HG03565 (cell line): ENCODE data around the gene IVD.

Source experiments
- ATAC-seq: cut with Tn5 transposase; IDR thresholded peaks from one replicate; pipeline ENCODE4 v1.9.1; 2021; ENCODE audit warnings: mild to moderate bottlenecking, moderate library complexity; ENCODE audit not compliant: unreplicated experiment

Gene IVD

DNA sequence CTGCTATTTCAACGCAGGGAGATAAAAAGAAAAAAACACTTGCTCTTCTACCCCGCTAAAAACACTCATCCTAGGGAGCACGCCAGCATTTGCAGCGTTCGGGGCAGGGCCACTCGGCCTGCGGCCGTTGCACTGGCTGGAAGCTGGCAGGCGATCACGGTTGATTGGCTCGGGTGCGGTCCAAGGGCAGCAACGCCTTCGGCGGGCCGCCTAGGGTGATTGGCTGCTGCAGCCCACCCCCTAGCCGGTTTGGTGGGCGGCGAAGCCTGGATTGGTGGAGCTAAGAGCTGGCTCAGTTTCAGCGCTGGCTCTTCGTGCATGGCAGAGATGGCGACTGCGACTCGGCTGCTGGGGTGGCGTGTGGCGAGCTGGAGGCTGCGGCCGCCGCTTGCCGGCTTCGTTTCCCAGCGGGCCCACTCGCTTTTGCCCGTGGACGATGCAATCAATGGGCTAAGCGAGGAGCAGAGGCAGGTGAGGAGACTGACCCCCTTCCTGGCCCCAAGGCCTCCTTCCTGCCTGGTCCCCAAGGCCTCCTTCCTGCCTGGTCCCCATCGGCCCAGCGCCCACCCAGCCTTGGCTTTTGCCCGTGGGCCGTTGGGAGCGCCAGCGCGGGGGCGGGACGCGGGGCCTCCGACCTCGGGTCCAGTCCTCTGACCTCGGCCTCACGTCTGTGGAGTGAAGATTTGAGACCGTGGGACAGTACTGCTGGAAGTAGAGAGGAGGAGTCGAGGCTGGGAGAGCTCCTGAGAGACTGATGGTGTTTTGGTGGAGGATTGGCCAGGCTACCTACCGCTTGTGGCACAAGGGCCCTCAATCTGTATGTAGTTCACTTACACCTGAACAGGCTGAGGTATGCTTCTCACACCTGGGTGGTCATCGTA, at the start of gene IVD:
Gene IVD, plus strand, starts transcription at position 295 of the 881 bp plus-strand sequence. Its CDS starts 33 bp downstream, at position 328.
- peak; percentile 83 for ATAC-seq

DNA sequence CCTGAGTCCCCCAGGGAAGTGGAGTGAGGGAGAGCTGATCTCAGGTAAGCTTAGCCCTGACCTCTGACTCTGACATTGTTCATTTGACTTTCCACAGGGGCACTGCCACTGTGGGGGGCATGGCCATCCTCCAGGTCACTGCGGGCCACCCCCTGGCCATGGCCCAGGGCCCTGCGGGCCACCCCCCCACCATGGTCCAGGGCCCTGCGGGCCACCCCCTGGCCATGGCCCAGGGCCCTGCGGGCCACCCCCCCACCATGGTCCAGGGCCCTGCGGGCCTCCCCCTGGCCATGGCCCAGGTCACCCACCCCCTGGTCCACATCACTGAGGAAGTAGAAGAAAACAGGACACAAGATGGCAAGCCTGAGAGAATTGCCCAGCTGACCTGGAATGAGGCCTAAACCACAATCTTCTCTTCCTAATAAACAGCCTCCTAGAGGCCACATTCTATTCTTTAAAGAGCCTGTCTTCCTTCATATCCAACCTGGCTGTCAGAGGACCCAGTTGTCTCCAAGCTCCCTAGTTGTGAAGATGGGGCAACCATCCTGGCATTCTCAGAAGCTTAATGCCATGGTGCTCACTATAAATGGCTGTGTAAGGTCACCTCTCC, 49.5 kb upstream of the IVD start:
- ATAC-seq = no peak

DNA sequence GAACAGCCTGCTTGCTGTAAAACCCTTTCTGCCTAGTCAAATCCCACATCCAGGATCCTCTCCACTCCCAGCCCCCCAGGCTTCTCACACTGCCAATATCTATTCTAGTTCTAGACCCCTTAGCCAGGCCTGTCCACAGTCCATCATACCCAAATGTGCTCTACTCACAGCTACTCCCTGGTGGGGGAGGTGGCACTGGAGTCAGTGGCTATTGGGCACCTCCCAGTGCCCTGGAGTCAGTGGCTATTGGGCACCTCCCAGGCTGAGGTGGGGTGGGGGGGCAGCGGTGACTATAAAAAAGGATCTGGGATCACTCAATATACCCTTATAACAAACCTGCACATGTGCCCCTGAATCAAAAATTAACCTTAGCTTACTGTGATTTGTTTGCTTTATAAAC, 48.3 kb upstream of the IVD start:
- ATAC-seq = no peak

DNA sequence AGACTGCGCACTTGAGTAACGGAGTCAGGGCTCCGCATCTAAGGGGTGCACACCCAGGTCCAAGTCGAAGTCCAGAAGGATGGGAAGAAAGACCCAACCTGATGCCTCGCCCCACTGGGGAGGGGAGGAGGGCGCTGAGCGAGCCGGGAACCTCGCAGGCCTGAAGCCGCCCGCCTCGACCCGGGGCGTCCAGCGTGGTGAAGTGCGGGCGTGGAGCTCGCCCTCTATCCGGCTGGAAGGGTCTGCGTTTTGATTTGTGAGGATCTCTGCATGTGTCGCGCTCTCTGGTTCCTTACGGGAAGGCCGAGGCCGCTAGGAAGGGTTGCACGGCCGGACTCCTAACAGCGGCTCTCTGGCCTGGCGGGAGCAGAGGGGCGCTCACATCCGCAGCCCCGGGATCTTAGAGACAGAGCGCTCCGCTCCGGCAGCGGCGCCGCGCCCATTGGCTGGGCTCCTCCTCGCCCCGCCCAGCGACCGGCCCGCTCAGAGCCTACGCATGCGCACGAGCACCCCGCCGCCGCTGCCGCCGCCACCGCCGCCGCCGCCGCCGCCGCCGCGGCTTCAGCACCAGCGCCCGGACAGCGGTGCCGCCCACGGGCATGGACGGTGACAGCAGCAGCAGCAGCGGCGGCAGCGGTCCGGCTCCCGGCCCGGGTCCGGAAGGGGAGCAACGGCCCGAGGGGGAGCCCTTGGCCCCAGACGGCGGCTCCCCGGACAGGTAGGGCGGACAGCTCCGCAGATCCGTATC, 47.7 kb upstream of the IVD start, which contains the start of gene DISP2:
Gene DISP2, plus strand, starts transcription at position 497 of the 748 bp plus-strand sequence. Its CDS starts 103 bp downstream, at position 600.
- ATAC-seq = peak; percentile 69

DNA sequence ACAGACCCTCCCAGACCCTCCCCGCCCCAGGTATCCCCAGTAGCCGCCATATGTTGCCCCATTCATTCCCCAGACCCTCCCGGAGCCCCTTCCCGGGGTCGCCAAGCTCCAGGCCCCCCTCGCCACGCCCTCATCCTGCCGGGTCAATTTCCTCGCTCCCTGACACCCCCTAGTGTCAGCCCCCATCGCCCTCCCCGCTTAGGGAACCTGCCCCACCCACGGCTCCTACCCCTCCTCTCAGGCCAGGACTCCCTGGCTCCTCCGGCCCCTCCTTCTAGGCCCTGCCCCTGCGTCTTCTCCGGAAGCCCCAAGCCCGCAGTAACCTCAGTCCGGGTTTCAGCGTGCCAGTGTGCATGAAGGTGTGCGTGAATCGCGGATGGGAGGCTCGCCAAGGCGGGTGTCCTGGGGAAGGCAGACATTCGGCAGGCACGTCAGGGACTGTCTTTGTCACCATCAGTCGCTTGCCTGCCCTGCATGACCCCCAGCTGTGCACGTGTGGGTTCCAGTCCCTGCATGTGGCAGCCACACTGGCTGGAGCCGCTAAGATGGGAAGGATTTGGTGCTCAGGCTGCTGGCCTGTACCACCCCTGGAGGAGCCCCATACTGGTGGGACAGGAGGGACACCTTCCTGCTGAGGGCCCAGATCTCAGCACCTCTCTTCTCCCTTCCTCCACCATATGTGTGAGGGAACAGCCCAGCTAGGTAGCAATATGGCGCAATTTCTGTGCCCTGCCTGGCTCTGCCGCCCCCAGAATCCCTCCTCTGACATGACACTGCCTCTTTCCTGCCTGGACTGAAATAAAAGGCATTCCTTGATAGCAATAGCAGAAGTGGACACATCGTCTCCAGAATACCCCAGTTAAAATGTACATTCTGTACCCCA, 46.9 kb upstream of the IVD start:
- ATAC-seq = no peak

DNA sequence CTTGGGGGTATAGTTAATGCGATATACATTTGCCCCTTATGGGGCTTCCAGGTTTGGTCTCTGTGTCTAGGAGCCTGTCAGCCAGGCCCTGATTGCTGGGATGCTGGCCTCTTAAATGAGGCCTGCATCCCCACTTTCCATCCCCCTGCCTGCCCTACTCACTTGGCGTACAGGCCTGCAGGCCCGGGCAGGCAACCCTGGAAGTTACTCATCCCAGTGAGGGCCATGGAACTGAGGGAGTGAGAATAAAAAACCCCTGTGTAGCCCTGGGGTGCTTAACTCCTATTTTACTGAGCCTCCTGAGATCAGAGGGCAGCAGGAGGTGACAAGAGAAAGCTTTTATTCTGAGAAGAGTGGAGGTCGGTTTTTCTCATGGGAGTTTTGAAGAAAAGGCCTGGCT, 45.6 kb upstream of the IVD start:
- no peak for ATAC-seq

DNA sequence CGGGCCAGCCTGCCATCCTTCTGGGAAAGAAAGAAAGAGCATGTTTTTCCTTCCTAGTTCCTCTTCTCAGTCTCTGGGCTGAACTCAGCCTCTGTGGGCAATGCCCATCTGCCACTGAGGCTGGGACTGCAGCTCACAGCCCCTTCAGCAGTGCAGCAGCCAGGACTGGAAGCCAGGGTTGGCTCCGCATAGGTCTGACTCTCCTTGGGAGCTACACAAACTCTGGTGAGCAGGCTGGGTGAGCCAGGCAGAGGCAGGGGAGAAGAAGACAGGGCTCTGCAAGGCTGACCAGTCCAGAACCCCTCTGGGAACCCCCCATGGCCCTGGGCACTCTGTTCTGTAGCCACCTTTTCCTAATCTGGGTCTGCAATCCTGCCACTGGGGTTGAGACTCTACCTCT, 44.0 kb upstream of the IVD start:
- no peak for ATAC-seq

DNA sequence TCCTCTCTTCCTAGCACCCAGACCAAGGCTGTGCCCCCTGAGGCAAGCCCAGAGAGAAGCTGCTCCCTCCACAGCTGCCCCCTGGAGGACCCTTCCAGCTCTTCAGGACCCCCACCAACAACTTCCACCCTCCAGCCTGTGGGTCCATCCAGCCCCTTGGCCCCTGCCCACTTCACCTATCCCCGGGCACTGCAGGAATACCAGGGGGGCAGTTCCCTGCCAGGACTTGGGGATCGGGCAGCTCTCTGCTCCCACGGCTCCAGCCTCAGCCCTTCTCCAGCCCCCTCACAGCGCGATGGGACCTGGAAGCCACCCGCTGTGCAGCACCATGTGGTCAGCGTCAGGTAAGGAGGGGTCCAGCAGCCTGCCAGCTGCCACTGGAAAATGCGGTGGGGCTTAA, 42.0 kb upstream of the IVD start:
- no peak for ATAC-seq

DNA sequence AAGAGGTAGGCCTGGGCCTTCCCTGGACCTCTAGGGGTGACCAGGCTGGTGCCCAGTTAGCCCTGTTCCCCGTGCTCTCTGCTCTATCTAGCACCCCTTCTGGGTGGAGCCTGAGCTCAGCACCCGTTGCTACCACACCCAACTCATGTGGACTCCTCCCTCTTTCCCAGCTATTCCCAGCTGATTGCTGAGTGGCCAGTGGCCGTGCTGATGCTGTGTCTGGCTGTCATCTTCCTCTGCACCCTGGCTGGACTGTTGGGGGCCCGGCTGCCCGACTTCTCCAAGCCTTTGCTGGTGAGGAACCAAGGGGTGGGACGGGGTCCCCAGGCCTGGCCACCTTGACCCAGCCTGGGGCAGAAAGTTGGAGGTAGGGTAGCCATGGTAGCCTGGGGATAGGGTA, 41.3 kb upstream of the IVD start:
- no peak for ATAC-seq

DNA sequence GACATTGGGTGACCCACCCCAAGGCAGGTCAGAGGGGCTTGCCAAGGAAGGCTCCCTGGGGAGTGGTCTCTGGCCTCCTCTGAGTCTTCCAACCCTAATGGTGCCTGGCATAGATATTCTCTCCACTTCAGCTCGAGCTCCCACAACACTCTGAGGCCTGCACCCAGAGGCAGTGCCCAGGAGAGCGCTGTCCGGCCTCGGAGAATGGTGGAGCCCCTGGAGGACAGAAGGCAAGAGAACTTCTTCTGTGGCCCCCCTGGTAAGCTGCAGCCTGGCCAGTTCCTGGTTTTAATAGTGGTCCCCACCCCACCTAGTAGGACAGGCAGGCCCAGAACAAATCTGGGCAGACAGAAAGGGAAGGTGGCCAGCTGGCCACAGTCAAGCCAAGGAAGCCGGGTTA, 40.6 kb upstream of the IVD start:
- no peak for ATAC-seq

DNA sequence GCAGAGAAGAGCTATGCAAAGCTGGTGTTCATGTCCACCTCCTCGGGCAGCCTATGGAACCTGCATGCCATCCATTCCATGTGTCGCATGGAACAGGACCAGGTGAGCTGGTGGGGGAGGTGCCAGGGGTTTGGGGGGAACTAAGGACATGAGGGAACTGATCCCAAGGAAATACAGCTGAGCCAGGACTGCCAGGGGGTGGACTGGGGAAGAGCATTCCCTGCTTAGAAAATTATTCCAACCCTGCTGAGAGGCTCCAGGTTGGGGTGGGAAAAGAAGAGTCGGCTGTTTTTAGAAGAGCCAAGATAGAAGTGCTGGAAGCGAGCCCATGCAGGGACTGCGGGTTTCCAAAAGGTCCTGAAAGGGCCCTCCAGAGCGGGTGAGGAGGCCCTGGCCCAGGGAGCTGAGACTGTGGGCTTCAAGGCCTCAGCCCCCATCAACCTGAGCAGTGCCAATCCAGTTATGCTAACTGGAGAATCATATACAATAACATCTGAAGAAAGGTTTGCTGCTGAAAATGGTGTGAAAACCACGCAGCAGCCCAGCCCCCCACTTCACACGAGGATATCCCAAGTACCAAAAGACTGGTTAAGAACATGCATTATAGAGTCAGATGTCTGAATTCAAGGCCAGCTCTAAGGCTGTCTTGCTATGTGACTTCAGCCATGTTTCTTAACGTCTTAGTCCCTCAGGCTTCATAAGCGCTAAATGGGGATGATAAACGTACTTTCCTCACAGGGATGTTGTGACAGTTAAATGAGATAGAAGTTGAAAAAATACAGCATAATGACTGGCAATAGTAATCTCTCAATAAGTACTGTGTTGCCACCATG, 39.8 kb upstream of the IVD start:
- no peak for ATAC-seq

DNA sequence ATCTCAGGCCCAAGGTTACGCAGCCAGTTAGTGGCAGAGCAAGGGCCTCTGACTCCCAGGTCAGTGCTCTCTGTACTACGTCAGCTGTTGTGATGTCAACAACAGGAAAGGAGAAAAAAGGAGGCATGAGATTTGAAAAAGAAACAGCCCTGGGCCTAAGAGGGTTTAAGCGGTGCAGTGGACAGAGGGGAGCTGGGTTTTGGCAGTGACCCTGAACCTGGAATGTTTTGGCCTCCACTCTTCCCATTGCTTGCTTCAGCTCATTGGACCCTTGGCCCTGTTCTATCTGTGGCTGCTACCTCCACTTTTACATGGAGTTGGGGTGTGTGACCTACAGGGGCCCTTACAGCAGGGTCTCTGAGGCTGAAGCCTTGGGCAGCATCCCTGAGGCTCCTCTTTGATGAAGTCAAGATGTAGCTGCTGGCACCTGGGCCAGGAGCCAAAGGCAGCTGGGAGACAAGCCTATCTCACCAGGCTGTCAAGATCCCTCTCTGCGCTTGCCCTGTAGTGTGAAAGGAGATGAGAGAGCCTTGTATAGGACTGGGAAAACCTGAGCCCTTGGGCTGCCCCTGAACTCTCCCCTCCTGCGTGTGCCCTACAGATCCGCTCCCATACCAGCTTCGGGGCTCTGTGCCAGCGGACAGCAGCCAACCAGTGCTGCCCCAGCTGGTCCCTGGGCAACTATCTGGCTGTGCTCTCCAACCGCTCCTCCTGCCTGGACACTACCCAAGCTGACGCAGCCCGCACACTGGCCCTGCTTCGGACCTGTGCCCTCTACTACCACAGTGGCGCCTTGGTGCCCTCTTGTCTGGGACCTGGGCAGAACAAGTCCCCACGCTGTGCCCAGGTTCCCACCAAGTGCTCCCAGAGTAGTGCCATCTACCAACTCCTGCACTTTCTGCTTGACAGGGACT, 38.9 kb upstream of the IVD start:
- no peak for ATAC-seq

DNA sequence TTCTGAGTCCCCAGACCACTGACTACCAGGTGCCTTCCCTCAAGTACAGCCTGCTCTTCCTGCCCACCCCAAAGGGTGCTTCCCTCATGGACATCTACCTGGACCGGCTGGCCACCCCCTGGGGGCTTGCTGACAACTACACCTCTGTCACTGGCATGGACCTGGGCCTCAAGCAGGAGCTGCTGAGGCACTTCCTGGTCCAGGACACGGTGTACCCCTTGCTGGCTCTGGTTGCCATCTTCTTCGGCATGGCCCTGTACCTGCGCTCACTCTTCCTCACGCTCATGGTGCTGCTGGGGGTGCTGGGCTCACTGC, 38.3 kb upstream of the IVD start:
- ATAC-seq = no peak

DNA sequence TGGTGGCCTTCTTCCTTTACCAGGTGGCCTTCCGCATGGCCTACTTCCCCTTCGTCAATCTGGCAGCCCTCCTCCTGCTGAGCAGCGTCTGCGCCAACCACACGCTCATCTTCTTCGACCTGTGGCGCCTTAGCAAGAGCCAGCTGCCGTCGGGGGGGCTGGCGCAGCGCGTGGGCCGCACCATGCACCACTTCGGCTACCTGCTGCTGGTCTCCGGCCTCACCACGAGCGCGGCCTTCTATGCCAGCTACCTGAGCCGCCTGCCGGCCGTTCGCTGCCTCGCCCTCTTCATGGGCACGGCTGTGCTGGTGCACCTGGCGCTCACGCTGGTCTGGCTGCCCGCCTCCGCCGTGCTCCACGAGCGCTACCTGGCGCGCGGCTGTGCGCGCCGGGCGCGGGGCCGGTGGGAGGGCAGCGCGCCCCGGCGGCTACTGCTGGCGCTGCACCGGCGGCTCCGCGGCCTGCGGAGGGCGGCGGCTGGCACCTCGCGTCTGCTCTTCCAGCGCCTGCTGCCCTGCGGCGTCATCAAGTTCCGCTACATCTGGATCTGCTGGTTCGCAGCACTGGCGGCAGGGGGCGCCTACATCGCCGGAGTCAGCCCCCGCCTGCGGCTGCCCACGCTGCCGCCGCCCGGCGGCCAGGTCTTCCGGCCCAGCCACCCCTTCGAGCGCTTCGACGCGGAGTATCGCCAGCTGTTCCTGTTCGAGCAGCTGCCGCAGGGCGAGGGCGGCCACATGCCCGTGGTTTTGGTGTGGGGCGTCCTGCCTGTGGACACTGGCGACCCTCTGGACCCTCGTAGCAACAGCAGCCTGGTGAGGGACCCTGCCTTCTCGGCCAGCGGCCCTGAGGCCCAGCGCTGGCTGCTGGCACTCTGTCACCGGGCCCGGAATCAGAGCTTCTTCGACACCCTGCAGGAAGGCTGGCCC, 37.6 kb upstream of the IVD start:
- peak; percentile 78 for ATAC-seq

DNA sequence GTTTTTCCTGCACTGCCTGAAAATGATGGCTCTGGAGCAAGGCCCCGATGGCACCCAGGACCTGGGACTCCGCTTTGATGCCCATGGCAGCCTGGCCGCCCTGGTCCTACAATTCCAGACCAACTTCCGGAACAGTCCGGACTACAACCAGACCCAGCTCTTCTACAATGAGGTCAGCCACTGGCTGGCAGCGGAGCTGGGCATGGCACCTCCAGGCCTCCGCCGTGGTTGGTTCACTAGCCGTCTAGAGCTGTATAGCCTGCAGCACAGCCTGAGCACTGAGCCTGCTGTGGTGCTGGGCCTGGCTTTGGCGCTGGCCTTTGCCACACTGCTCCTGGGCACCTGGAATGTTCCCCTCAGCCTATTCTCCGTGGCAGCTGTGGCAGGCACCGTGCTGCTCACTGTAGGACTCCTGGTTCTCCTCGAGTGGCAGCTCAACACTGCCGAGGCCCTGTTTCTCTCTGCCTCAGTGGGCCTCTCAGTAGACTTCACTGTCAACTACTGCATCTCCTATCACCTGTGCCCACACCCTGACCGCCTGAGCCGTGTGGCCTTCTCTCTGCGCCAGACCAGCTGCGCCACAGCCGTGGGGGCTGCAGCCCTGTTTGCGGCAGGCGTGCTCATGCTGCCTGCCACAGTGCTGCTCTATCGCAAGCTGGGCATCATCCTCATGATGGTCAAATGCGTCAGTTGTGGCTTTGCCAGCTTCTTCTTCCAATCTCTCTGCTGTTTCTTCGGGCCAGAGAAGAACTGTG, 36.7 kb upstream of the IVD start:
- no peak for ATAC-seq

DNA sequence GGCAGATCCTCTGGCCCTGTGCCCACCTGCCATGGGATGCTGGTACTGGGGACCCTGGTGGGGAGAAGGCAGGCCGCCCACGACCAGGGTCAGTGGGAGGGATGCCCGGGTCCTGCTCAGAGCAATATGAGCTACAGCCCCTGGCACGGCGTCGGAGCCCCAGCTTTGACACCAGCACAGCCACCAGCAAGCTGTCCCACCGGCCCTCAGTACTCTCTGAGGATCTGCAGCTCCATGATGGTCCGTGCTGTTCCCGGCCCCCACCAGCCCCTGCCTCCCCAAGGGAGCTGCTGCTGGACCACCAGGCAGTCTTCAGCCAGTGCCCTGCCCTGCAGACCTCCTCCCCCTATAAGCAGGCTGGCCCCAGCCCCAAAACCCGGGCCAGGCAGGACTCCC, 36.1 kb upstream of the IVD start:
- ATAC-seq = no peak

DNA sequence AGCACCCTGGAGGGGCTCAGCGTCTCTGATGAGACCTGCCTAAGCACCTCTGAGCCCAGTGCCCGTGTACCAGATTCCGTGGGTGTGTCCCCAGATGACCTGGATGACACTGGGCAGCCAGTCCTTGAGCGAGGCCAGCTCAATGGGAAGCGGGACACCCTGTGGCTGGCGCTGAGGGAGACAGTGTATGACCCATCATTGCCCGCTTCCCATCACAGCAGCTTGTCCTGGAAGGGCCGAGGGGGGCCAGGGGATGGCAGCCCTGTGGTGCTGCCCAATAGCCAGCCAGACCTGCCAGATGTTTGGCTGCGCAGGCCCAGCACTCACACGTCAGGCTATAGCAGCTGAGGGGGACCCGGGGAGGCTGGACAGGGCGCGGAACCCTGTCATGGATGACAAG, 35.6 kb upstream of the IVD start:
- no peak for ATAC-seq
